Endothelial cell (in vitro differentiated cells): ENCODE measurements around the gene GJA9. TPM values are rescaled to one million over a fixed set of nuclear protein-coding genes. Genes with fewer than 3 reads are reported as not detected.

Source experiments
- DNase-seq: peaks from one replicate; pipeline ENCODE4 v3.0.0; 2021; ENCODE audit warnings: low spot score
- H3K27ac Mint-ChIP-seq: one replicate; pipeline ENCODE4 v1.8.0; 2021; ENCODE audit warnings: mixed read lengths, inconsistent platforms; ENCODE audit not compliant: unreplicated experiment
- H3K27me3 Mint-ChIP-seq: one replicate; pipeline ENCODE4 v1.8.0; 2021; ENCODE audit warnings: mild to moderate bottlenecking, moderate library complexity, mixed read lengths, inconsistent platforms; ENCODE audit not compliant: unreplicated experiment
- H3K36me3 Mint-ChIP-seq: one replicate; pipeline ENCODE4 v1.8.0; 2021; ENCODE audit warnings: mild to moderate bottlenecking, low read depth, mixed read lengths, inconsistent platforms; ENCODE audit not compliant: unreplicated experiment
- H3K4me1 Mint-ChIP-seq: one replicate; pipeline ENCODE4 v1.8.0; 2021; ENCODE audit warnings: mild to moderate bottlenecking, mixed read lengths, inconsistent platforms; ENCODE audit not compliant: unreplicated experiment
- H3K4me3 Mint-ChIP-seq: one replicate; pipeline ENCODE4 v1.8.0; 2021; ENCODE audit warnings: mild to moderate bottlenecking, mixed read lengths, inconsistent platforms; ENCODE audit not compliant: unreplicated experiment
- H3K9me3 Mint-ChIP-seq: one replicate; pipeline ENCODE4 v1.8.0; 2021; ENCODE audit warnings: mixed read lengths, inconsistent platforms; ENCODE audit not compliant: unreplicated experiment
- CTCF ChIP-seq: fragments of 200-600 bp; sonication (generic); IDR thresholded peaks from one replicate; pipeline ENCODE4 v1.5.0; 2021; ENCODE audit warnings: antibody characterized with exemption; ENCODE audit not compliant: unreplicated experiment
- total RNA-seq: library from RNA; stranded (reverse); fragmentation: NEBNext Ultra II Directional; extraction: Animal tissue kit (Norgen Biotek cat#: 25700); gene quantifications from one replicate; pipeline ENCODE4 v1.2.1, GENCODE V29; 2021; ENCODE audit not compliant: unreplicated experiment

The GJA9 gene
- total RNA-seq, 1 donor from 2014 or later: not detected

GRCh38 chr1:38827318-38827717 lies 54.1 kb downstream of the GJA9 start:
- Mint-ChIP-seq H3K4me3 (no peak overlapping the region), H3K36me3 (no peaks in the 10 kb centered on the region), H3K27ac (no peak overlapping the region), H3K27me3 (peaks cover 6% of the 10 kb centered on the region), H3K9me3 (no peaks in the 10 kb centered on the region), H3K4me1 (no peaks in the 10 kb centered on the region)
- TF ChIP-seq CTCF: no peak
- DNase-seq: no peak

GRCh38 chr1:38826886-38827285 lies 54.5 kb downstream of the GJA9 start:
- H3K4me3 Mint-ChIP-seq: no peak overlapping the region
- TF ChIP-seq CTCF: no peak
- H3K27me3 Mint-ChIP-seq: peaks cover 6% of the 10 kb centered on the region
- H3K4me1 Mint-ChIP-seq: no peaks in the 10 kb centered on the region
- no peaks in the 10 kb centered on the region for H3K9me3 Mint-ChIP-seq
- DNase-seq: no peak
- no peaks in the 10 kb centered on the region for H3K36me3 Mint-ChIP-seq
- no peak overlapping the region for H3K27ac Mint-ChIP-seq

- Mint-ChIP-seq H3K27me3 (peaks cover 6% of the 10 kb centered on the region), H3K4me3 (no peak overlapping the region), H3K9me3 (no peaks in the 10 kb centered on the region), H3K27ac (no peak overlapping the region), H3K4me1 (no peaks in the 10 kb centered on the region), H3K36me3 (no peaks in the 10 kb centered on the region)
- no peak for TF ChIP-seq CTCF
- DNase-seq: no peak
These were observed 55.1 kb downstream of the GJA9 start for GRCh38 chr1:38826262-38826661.

Other genes starting within 250 kb of the GJA9 start
- 27.3 TPM for gene RRAGC, start 21.8 kb downstream of the GJA9 start, total RNA-seq
- gene MYCBP, start 8.2 kb downstream of the GJA9 start, total RNA-seq: 34.6 TPM
- not detected for gene RHBDL2, start 60.2 kb upstream of the GJA9 start, total RNA-seq
- 81.3 TPM for gene AKIRIN1, start 109.7 kb upstream of the GJA9 start, total RNA-seq
- gene NDUFS5, start 144.8 kb upstream of the GJA9 start, total RNA-seq: 200 TPM